GM18873 (cell line): ENCODE data around the gene C3orf22.

Experiments used
- ATAC-seq: cut with Tn5 transposase; IDR thresholded peaks from one replicate; pipeline ENCODE4 v1.9.1; 2021; ENCODE audit warnings: mild to moderate bottlenecking, moderate library complexity, moderate number of reproducible peaks; ENCODE audit not compliant: unreplicated experiment, low FRiP score

C3orf22 gene

DNA sequence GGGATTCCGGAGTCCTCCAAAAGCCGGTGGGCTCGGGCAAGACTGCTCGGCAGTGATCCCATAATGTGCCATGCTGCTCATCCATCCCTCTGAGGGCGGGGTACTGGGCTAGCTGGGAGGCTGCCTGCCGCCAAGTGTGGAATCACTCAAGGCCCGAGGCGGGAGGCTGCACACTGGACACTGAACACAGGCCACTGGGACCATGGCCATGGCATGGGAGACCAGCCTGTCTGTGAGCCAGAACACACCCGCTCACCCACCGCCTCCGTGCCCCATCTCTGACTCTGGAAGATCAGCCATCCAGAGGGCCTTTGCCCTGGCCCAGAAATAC is 1.4 kb downstream of the C3orf22 start:
- no peak for ATAC-seq

DNA sequence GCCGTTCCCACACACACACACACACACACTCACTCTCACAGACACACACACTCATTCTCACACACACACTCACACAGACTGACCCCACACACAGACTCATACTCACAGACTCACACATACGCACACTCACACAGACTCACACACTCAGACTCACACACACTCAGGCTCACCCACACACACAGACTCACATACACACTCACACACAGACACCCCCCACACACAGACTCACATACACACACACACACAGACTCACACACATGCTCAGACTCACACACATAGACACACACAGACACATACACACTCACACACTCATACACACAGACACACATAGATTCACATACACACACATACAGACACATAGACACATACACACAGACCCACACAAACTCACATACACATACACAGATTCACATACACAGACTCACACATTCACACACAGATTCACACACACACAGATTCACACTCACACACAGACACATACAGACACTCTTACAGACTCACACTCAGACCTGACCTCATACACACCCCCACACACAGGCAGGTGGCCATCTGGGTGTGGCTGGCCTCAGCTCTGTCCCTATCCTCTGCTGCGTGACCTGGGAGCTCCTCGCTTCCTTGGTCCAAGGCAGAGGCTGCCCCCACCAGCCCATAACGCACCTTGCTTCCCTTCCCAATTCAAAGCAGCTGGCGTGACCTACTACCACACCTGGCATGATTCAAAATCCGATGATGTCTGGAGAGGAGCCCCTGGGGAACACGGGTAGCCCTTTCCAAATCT is 1.9 kb downstream of the C3orf22 start:
- no peak for ATAC-seq

DNA sequence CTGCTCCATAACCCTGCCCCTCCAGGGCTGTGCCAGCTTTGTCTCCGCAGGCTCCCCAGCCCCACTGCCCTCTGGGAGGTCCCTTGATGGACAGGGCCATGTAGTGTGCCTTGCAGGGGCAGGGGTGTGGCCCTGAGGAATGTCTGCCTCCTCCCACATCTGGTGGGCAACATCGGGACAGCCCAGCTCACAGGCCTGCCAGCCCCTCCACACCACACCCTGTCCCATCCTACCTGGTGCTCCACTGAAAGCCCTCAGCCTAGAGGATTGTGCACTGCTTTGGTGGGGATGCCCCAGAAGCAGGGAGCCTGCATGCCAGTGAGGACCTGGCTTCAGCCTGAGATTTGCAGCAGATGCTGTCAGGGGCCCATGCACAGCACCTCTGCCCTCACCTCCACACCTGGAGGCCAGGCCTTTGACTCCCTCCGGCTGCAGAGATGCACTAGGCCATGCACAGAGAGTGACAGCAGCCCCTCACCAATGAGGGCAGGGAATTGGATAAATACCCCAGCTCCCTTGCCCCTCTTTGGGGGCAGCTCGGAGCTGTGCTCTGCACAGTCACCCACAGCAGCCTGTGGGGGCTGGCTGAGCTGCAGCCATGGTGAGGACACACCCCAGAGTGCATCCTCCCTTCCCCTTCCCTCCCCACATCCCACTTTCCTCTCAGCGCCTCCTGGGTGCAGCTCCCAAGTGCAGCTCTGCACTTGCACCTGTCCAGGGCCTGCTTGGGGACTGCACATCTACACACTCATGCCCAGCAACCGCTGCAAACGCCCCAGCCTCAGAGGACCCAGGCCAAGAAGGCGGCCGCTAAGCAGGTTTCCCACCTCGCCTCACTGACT is 2.7 kb downstream of the C3orf22 start:
- no peak for ATAC-seq

DNA sequence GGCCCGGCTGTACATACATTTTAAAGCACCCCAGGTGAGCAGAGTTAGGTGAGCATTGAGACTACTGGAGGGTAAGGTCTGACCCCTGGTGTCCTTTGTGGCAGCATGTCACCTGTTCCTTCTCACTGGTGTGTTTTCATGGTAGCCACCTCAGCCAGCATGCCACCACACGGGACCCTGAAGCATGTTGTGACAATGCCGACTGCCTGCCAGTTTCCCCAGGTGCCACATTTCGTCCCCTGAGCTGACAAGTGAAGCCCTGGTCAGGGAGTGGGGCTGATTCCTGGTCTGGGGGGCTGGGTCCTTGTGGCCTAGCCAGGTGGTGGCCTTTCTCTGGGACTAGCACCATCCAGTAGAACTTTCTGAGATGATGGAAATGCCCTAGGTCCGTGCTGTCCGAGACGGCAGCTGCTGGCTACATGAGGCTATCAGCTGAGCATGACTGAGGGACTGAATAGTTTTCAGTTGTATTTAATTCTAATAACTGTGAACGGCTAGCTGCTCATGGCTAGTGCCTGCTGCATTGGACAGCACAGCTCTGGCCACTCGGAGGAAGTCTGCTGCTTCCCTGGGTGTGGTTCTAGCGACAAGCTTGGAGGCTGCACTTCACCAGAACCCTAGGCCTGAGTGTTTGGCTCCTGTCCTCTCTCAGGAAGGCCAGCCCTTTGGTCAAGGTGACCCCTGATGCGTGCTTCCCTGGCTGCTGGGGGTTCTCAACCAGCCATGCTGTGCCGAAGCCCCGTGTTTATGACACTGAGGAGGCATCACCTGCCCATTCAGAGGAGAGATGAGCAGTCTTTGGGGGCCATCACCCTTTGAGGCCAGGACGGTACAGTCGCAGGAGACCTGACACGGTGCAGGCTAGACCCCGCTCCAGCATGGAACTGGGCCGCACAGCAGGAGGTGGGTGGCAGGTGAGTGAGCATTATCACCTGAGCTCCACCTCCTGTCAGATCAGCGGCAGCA is 3.9 kb downstream of the C3orf22 start:
- ATAC-seq: no peak

DNA sequence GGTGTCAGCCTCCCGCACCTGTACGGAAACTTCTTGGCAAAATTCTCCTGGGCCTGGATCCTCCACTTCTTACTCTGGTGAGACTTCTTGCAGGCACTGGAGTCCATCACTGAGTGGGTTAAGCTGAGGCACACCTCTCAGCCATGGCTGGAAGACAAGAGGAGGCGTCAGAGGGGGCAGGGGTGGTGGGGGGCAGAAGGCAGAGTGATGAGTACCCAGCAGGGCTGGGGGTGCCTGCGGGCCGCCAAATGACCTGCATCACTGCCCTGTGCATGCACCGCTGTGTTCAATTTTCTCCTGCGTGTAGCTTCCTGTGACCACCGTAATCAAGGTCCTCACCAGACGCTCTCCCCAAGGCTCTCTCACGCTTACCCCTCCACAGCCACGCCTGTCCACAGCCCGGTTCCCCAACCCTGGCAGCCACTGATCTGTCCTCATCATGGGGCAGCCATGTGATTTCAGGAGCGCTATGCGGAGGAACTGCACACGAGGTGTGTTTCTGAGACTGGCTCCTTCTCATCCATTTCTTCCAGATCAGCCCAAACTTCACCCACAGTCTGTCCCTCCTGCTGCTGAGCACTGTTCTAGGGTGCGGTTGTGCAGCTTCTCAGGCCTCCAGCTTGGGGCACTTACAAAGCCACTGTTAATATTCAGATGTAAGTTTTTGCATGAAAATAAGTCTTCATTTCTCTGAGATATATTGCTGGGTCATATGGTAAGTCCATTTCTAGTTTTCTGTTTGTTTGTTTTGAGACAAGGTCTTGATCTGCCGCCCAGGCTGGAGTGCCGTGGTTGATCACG is 5.2 kb downstream of the C3orf22 start:
- no peak for ATAC-seq

DNA sequence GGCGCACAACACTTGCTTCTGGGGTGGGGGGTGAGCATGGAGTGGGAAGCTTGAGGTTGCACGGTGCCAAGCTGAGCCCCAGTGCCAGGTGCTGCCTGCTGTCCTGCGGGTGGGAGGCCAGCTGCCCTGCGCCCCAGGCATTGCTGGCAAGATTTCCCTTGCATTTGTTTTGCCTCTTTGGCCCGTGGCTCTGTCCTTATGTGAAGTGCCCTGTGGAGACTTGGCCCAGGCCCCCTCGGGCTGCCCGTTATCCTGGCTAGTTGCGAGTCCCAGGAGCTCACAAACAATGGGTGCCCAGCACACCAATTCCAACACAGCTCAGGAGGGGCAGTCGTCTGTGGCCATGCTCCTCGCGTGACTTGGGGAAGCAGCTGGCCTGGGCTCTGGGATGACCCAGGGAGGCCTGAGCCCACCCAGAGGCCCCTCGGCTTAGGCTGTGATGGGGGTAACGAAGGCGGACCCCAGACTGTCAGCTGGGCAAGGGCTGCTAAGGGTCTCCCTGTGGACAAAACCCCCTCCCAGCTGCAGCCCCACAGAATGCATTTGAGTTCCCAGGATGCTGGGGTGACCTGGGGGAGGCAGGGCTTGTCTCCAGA is 5.9 kb downstream of the C3orf22 start:
- ATAC-seq: no peak

DNA sequence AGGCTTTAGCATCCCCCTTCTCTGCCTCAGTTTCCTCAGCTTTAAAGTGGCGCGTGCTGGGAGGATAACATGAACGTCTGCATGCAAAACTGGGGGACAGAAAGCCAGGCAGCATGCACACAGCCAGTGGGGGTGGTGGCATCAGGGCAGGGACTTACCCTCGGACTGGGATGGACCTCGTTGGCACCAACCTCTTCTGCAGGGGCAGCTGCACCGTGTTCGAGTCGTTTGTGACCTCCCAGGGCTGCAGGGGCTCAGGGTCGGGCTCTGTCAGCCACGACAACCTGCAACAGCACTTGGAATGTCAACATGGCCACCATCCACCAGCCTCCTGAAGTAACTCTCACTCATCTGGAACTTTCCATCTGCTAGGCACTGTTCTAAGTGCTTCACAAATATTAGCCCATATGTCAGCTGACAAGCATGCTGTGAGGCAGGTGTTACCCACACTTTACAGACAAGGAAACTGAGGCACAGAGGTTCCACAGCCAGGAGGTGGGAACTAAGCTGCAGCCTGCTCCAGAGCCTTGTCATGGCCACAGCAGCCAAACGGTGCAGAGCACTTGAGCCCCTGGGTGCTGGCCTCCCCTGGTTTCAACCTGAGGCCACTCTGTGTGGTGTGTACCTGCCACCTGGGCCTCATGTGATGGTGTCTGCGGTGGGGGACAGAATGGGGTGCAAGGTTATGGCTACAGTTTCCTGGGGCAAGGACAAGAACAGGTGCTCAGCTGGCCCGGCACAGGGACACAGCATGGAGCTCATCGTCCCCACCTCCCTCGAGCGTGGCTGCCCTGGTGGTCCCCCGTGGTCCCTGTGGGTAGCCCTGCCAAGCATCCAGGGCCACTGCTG is 6.7 kb downstream of the C3orf22 start:
- ATAC-seq: no peak

DNA sequence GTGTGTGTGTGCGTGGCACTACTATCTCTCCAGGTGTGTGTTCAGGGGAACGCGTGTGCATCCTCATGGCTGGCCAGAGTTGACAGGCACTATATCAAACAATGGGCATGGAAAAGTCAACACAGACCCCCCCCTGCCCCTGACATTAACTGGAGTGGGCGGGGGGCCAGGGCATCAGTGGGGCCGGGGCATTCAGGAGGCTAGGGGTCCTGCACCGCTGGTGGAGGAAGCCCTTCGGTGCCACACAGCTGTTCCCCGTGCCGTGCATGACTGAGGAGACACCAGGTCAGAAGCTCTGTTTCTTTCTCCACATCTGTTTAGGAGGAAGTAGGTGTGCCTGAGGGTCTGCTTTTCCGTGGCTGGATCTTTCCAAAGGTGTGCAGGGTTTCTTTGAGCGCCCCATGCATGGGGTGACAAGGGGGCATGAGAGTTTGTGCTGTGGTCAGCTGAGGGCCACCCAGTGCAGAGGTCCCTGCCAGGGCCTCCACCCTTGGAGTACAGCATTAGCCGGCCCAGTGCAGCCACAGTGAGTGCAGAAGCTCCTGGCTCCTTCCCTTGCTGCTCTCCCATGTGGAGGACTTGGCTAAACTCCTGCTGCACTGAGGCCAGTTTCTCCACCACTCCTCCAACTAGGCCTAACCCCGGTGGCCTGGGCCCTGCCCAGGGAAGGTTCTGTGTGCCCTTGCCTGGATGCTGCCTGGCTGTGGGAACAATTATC is 7.5 kb downstream of the C3orf22 start:
- no peak for ATAC-seq

DNA sequence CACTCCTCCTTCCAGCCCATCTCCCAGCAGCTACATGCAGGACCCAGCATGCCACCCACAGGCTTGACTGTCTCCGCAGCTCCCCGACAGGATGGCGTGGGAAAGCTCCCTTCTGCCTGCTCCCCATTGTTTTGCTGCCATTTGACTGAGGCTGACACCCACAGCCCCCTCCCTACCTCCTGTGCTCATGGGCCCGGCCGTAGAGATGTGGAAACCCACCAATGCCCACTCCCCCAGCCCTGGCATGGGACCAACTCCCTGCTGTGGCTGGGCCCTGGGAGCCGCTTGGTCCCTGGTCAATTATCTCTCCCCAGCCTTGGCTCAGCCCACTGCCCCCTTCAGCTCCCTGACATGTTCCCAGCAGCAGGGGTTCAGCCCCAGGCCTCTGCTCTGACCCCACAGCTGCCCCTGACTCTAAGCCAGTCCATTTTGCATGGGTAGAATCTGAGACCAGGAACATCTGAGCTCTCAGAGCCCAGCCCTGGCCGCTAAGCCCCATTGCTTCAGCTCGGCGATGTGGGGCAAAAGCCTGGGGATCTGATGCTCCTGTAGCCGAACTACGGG is 8.2 kb downstream of the C3orf22 start:
- no peak for ATAC-seq

DNA sequence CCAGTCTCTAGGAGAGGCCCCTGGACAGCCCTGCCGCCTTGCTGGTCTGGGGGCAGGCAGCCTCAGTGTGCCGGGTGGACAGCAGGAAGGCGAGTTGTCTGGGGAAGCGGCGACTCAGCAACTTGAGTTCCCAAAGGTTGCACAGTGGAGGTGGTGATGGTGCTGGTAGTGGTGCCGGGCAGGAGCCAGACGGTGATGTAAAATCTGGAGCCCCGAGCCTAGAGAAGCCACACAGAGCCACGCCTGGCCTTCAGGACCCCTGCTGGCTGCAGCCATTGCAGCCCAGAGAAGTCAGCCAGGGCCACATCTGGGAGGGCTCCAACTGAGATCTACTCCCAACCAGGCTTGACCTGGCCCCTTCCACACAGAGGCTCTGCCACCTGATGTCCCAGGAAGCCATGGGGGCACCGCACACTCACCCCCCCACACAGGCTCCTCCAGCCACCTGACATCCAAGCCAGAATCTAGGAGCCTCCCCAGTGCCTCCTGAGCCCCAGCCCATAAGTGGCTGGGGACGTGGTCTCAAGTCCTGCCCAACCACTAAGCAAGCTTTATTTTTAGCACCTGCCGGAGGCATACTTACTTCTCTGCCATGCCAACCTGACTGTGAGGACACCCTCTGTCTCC is 8.8 kb downstream of the C3orf22 start:
- no peak for ATAC-seq

DNA sequence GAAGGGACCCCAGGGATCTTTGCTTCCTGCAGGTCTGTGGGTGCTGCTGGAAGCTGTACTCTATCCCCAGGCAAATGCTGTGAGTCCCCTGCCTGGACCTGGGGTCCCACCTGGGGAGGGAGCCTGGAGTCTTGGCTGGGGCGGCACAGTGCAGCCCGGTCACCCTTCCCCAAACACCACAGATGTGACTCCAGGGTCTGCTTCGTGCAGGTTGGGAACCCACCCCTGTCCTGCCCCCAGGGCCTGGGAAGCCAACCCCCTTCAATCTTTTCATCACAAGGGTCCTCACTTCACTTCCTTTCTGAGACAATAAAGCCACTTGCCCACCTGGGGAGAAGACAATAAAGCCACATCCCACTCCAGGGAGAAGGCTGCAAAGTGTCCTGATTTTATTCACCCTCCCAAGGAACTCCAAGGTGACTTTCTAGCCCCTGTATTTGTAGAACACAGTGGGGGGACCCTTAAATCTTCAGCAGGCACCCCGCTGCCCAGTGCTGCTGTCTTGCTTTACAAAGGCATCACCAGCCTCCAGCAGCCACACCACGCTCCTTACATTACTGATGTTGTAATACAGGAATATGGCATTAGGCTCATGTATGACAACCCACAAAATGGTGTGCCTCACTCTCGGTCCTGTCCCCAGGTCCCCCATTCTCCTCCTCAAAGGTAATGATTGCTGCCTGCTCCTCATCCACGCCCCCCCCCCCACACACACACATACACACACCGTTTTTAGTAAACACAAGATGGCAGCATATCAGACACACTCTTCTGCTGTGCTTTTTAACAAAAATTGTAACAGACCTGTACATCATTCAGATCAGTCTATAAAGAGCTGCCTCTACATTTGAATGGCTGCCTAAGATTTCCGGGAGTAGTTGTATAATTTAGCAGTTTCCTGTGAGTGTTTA is 9.9 kb downstream of the C3orf22 start:
- no peak for ATAC-seq

DNA sequence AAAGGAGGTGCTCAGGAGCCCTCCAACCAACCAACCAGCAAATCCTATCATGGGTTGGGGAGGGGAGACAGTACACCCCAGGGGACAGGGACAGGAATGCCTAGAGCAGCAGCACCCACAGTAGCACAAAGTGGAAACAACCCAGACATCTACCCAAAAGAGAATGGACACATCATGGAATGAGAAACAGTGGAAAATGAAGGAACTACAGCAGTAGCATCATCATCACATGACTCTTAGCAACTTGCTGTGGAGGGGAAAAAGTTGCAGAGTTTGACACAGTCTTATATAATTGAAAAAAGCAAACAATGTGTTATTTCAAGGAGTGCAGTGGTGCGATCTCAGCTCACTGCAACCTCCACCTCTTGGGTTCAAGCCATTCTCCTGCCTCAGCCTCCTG is 11.0 kb downstream of the C3orf22 start:
- no peak for ATAC-seq

DNA sequence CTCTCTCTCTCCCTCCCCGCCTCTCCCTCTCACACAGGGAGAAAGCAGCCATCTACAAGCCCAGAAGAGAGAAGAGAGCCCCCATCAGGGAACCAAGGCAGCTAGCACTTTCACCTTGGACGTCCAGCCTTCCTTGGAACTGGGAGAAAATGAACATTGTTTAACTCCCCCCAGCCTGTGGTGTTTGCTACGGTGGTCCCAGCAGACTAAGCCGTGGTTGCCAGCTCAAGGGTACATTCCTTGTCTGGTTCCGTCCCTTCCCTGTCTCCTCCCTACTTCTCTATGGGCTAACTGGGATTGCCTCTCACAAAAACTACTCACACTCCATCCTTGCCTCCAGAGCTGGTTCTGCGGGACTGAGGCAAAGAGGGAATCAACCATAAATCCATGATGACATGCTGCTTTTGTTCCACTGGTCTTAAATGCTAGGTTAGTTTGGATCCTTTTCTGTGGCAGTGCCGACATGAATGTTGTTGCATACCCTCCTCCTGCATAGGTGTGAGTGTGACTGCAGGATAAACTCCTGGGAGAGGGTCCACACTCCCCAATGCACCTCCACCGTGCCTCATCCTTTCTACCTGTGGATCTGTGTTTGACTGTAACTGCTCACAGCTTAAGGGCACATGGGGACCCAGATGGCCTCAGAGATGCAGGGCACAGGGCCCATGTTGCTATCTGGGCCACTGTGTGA is 12.0 kb downstream of the C3orf22 start:
- ATAC-seq: no peak

DNA sequence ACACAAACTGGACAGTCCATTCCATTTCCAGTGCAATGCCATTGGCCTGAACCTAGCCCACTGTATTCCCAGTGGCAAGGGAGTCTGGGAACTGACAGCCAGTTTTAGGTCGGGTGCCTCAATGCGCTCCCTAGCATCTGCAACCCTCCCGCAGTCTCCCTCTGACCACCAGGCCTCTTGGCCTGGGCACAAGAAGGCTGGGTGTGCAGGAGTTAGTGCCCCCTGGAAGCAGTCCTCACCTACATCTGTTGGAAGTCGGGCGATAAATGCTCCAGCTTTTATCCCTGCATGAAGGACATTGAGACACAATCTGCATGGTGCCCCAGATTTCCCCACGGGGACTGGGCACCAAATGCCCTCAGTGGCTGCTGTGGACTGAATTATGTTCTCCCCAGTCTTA is 12.7 kb downstream of the C3orf22 start:
- no peak for ATAC-seq

DNA sequence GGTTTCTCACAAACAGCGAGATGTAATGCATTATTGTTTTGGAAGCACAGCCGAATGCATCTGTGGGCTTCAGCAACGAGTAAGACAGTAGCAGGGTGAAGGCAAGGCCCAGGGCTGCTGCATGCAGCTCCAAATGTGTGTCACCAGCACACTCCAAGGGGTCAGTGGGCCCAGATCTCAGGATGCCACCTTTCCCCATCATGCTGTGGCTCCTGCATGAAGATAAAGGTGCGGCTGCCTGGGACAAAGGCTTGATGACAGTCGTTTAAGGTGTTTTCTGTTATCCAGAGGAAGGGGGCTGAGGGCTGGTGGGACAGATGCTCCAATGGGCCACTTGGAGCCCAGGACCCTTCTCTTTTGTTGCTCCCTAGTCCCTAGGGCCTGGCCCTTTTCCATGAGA is 13.2 kb downstream of the C3orf22 start:
- no peak for ATAC-seq
